SK-N-MC (cell line): ENCODE data around the gene TMEM242.

Experiments
- DNase-seq: peaks from one replicate; pipeline ENCODE4 v3.0.0-alpha.2; 2011; ENCODE audit warnings: low read depth, low spot score
- H3K27ac ChIP-seq: fragments of 200-600 bp; sonication (generic); 2 replicates; pipeline ENCODE4 v1.5.1; 2016; ENCODE audit warnings: mixed run types
- H3K36me3 ChIP-seq: fragments of 200-600 bp; sonication (generic); 2 replicates; pipeline ENCODE4 v1.6.1; 2017; ENCODE audit warnings: antibody characterized with exemption, low read length, mixed read lengths; ENCODE audit not compliant: insufficient read depth
- H3K4me3 ChIP-seq: fragments of 200-600 bp; sonication (generic); 2 replicates; pipeline ENCODE4 v1.5.1; 2016
- H3K9ac ChIP-seq: fragments of 200-600 bp; sonication (generic); 2 replicates; pipeline ENCODE4 v1.8.0; 2017; ENCODE audit warnings: mixed run types, mixed read lengths; ENCODE audit not compliant: insufficient read length
- H3K9me3 ChIP-seq: fragments of 200-600 bp; sonication (generic); 2 replicates; pipeline ENCODE4 v1.6.1; 2017; ENCODE audit warnings: low read depth, mild to moderate bottlenecking, antibody characterized with exemption, low read length, moderate library complexity, mixed read lengths
- EZH2 ChIP-seq: fragments of 200-600 bp; sonication (generic); IDR thresholded peaks from one replicate; pipeline ENCODE4 v1.6.1; 2017; ENCODE audit warnings: antibody characterized with exemption
- FOXP2 ChIP-seq: optimal IDR thresholded peaks from 2 replicates; pipeline ENCODE3; 2011; ENCODE audit warnings: mild to moderate bottlenecking, moderate library complexity; ENCODE audit not compliant: insufficient read depth; ENCODE audit errors: extremely low read length, control extremely low read depth
- POLR2AphosphoS5 ChIP-seq: IDR thresholded peaks from 2 replicates; pipeline ENCODE4 v1.6.1; 2012; ENCODE audit warnings: mild to moderate bottlenecking, low read depth, low read length, borderline replicate concordance

Gene TMEM242

GRCh38 chr6:157240059-157240959, 83.0 kb downstream of the TMEM242 start:
- Histone ChIP-seq H3K4me3 (peak overlapping the region; percentile 85), H3K9ac (peak overlapping the region; percentile 70), H3K36me3 (no peaks in the 10 kb centered on the region), H3K9me3 (no peaks in the 10 kb centered on the region), H3K27ac (peak overlapping the region; percentile 83)
- DNase-seq, result peak; percentile 37
- TF ChIP-seq FOXP2, result peak; percentile 87
- 0 out of 2 replicates have a peak, but pooled peaks have one; percentile 8 for TF ChIP-seq POLR2AphosphoS5
- no peak for TF ChIP-seq EZH2

DNA sequence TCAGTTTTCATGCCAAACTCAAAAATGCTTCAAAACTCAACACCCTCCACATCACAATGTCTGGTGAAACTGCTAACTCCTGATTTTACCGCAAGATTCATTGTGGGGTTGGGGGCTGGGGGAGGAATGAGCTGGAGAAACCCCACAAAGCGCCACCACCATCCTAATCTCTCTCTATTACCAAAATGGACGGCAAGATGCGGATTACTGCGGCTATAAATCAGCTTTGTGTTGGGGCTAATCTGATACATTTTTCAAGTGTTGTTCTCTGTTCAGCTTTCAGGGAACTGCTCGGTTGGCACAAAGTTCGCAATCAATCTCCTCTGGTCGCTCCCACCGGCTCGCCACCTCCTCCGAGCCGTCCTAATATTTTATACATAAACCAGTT, 83.7 kb downstream of the TMEM242 start:
- Histone ChIP-seq H3K9ac (peak overlapping the region; percentile 34), H3K9me3 (no peaks in the 10 kb centered on the region), H3K27ac (peak overlapping the region; percentile 83), H3K4me3 (peak overlapping the region; percentile 85), H3K36me3 (no peaks in the 10 kb centered on the region)
- TF ChIP-seq POLR2AphosphoS5 (no peak), FOXP2 (no peak), EZH2 (no peak)
- DNase-seq, result no peak
